ENCODE results near the gene NYAP1. TPM values are rescaled to one million over a fixed set of nuclear protein-coding genes. Genes with fewer than 3 reads are reported as not detected.
A peak's percentile ranks its signal among the peaks of the same experiment; 100 is the strongest.
"Not testable (repeated sequence)": the region's sequence is repeated elsewhere in the genome, so short reads cannot be mapped to it uniquely, and the experiment has no call there.

The NYAP1 gene
- 0.72 and 1.2 TPM in 2 replicates for total RNA-seq

GRCh38 chr7:100483722-100484672 lies at the start of gene NYAP1:
Gene NYAP1 (plus strand): TSS chr7:100483927. CDS start chr7:100485312, 1,385 bp downstream.
- TF ChIP-seq CTCF (conservative IDR thresholded peaks at IDR 0.05; ENCODE audit: low read depth, low read length): no peak
- DNase-seq (ENCODE audit: low read depth): no peak
- peak within 1 kb of the TSS; percentile 64 for H3K4me3 ChIP-seq (ENCODE audit: low read depth, low read length)

DNA sequence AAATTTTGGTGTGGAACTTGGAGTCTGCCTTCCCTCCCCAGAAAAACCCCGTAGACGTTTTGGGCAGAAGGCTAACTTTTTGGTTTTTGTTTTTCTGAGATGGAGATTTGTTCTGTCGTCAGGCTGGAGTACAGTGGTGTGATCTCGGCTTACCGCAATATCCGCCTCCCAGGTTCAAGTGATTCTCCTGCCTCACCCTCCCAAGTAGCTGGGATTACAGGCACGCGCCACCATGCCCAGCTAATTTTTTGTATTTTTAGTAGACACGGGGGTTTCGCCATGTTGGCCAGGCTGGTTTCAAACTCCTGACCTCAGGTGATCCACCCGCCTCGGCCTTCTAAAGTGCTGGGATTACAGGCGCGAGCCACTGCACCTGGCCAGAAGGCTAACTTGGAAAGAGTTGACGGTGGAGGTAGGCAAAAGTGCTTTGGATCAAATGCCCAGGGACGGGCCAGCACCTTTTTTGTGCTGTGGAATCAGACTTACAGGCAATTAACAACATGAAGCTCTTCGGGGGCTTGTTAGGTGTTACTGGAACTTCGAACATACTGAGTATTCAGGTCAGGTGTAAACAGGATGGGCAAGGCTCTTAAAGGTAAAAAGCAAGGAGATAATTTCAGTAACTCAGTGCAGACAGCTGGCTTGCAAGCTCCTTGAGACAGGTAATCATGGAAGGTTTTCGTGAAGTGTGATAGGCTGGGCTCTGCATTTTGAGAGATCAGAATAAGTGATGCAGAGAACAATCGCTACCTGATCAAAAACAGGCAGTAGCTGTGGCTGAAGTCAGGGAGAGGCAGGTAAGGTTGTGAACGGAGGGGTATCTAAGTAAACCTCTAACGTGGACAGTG lies 49.2 kb upstream of the NYAP1 start:
- no peak for DNase-seq (ENCODE audit: low read depth)
- TF ChIP-seq CTCF (conservative IDR thresholded peaks at IDR 0.05; ENCODE audit: low read depth, low read length): no peak
- H3K4me3 ChIP-seq (ENCODE audit: low read depth, low read length): peak overlapping the region; percentile 83

- H3K4me3 ChIP-seq (ENCODE audit: low read depth, low read length): peak overlapping the region; percentile 83
- no peak for DNase-seq (ENCODE audit: low read depth)
- TF ChIP-seq CTCF (conservative IDR thresholded peaks at IDR 0.05; ENCODE audit: low read depth, low read length): no peak
Observed at GRCh38 chr7:100435401-100436304, 48.1 kb upstream of the NYAP1 start.

DNA sequence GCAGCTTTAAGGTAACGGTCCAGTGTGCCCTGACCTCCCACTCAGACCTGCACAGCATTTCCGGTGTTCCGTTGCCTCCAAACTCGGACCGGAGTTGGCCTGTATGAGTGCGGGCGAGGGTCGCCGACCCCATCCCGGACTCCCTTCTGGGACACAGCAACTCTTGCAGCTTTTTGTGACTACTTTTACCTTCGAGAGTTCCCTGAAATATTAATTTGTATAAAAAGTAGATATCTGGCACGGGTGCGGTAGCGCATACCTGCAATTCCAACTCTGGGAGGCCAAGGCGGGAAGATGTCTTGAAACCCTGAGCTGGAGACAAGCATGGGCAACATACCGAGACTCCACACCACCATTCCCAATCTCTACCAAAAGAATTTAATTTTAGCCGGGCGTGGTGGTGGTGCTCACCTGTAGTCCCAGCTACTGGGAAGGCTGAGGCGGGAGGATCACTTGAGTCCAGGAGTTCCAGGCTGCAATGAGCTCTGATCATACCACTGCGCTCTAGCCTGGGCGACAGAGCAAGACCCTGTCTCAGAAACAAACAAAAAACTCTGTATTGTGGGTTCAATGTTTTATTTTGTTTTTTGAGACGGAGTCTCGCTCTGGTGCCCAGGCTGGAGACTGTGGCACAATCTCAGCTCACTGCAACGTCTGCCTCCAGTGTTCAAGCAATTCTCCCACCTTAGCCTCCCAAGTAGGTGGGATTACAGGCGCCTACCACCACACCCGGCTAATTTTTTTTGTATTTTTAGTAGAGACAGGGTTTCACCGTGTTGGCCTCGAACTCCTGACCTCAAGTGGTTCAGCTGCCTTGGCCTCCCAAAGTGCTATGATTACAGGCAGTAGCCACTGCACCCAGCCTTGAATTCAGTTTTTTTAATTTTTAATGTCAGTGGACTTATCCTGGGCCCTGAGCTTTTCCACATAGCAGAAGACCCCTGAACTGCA lies 46.3 kb upstream of the NYAP1 start:
- TF ChIP-seq CTCF (conservative IDR thresholded peaks at IDR 0.05; ENCODE audit: low read depth, low read length): no peak
- peak overlapping the region; percentile 83 for H3K4me3 ChIP-seq (ENCODE audit: low read depth, low read length)

DNA sequence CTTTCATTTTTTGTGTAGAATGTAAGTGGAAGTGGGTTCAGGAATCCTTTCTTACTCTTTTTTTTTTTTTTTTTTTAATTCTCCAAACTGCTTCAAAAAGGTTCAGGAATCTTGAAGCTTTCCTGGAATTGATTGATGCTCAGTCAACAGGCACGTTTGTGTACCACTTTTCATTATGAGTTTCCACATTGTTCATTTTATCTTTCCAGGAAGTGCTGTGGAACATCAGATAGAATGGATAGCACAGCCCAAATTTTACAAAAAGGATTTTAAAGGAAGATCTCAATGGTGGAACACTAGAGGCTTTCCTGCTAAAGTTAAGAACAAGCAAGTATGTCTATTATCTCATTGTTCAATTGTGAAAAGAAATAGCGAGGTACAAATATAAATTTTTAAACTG lies 45.6 kb upstream of the NYAP1 start:
- no peak for TF ChIP-seq CTCF (conservative IDR thresholded peaks at IDR 0.05; ENCODE audit: low read depth, low read length)
- no peak overlapping the region for H3K4me3 ChIP-seq (ENCODE audit: low read depth, low read length)
- no peak for DNase-seq (ENCODE audit: low read depth)

More for the DNA sequence above, 46.3 kb upstream of the NYAP1 start:
- no peak for DNase-seq (ENCODE audit: low read depth)

DNA sequence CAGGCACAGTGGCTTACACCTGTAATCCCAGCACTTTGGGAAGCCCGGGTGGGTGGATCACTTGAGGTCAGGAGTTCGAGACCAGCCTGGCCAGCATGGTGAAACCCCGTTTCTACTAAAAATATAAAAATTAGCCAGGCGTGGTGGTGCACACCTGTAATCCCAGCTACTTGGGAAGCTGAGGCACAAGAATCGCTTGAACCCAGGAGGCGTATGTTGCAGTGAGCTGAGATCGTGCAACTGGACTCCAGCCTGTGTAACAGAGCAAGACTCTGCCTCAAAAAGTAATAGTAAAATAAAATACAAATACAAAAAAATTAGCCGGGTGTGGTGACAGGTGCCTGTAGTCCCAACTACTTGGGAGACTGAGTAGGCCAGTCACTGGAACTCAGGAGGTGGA lies 45.0 kb upstream of the NYAP1 start:
- DNase-seq (ENCODE audit: low read depth); H3K4me3 ChIP-seq (ENCODE audit: low read depth, low read length): not testable (repeated sequence)

- DNase-seq (ENCODE audit: low read depth); H3K4me3 ChIP-seq (ENCODE audit: low read depth, low read length): not testable (repeated sequence)
Observed at GRCh38 chr7:100439244-100439643, 44.5 kb upstream of the NYAP1 start.

Data from epithelial cell of proximal tubule (primary cell).